Gastrocnemius medialis (tissue), 4 donors: Measurements from ENCODE around the gene DIO1. TPM values are rescaled to one million over a fixed set of nuclear protein-coding genes. Genes with fewer than 3 reads are reported as not detected.

Experiments
- ATAC-seq, 2 donors: fragments of 150-250 bp; one replicate each; pipeline ENCODE4 v1.9.1; 2016
- DNase-seq, 2 donors: peaks; one replicate each; pipeline ENCODE4 v3.0.0-alpha.2; 2019
- H3K27ac ChIP-seq, 4 donors: fragments of 200-600 bp; sonication (generic); 1 replicate in 1 of 4; 2 replicates in 3 of 4; pipeline ENCODE4 v1.5.1; 2016 to 2018; ENCODE audit warnings: mild to moderate bottlenecking in 2 of 4, moderate library complexity in 1 of 4
- H3K27me3 ChIP-seq, 3 donors: fragments of 200-600 bp; sonication (generic) in 2 of 3; 1 replicate in 1 of 3; 2 replicates in 2 of 3; pipeline versions ENCODE4 v1.5.1 to v1.6.0; 2016 to 2019; ENCODE audit warnings: mild to moderate bottlenecking in 1 of 3, moderate library complexity in 1 of 3
- H3K36me3 ChIP-seq, 2 donors: fragments of 200-600 bp; sonication (generic) in 1 of 2; one replicate each; pipeline ENCODE4 v1.5.1; 2017 to 2018
- H3K4me1 ChIP-seq, 2 donors: fragments of 200-600 bp; sonication (generic) in 1 of 2; one replicate each; pipeline ENCODE4 v1.5.1; 2016 to 2017; ENCODE audit warnings: mild to moderate bottlenecking in 2 of 2
- H3K4me3 ChIP-seq, 4 donors: fragments of 200-600 bp; sonication (generic) in 3 of 4; 1 replicate in 1 of 4; 2 replicates in 3 of 4; pipeline ENCODE4 v1.5.1; 2016 to 2019; ENCODE audit warnings: mild to moderate bottlenecking in 2 of 4
- H3K9me3 ChIP-seq, 3 donors: fragments of 200-600 bp; sonication (generic) in 2 of 3; 1 replicate in 1 of 3; 2 replicates in 2 of 3; pipeline ENCODE4 v1.5.1; 2016 to 2019
- POLR2A ChIP-seq, 2 donors: fragments of 450-650 bp; IDR thresholded peaks; one replicate each; pipeline ENCODE4 v1.6.1; 2017; ENCODE audit warnings: antibody characterized with exemption in 2 of 2, mild to moderate bottlenecking in 2 of 2, moderate library complexity in 2 of 2
- in situ Hi-C, 4 donors: fragments of 200-750 bp; cut with MboI; loops; one replicate each; pipeline versions ENCODE4 v1.15.0 to v1.8.0; 2017; ENCODE audit warnings: low sequenced_read_pairs in 4 of 4
- intact Hi-C: fragments of 100-400 bp; cut with DNase I; formaldehyde crosslinking; loops from one replicate; pipeline ENCODE4 v1.15.1; 2023; ENCODE audit warnings: low total_unique reads
- total RNA-seq, 4 donors: library from RNA; depleted of rRNA; stranded (reverse); fragments of >200 nt; gene quantifications; one replicate each; pipeline versions ENCODE4 v1.1.0 to v1.2.3, GENCODE V29; 2016
- TF ChIP-seq, protein P1 (sequence below), 5 experiments: fragments of 450-650 bp in 3 of 5; fragments of 200-600 bp in 2 of 5; sonication (generic) in 2 of 5; IDR thresholded peaks in 4 of 5; conservative IDR thresholded peaks in 1 of 5; 1 replicate in 4 of 5; 2 replicates in 1 of 5; pipeline ENCODE4 v1.5.1; 2016 to 2019; ENCODE audit warnings: antibody characterized with exemption in 5 of 5, mild to moderate bottlenecking in 3 of 5, moderate library complexity in 3 of 5

DIO1 gene
- total RNA-seq, 4 donors from 2014 or later: not detected

- intact Hi-C loops (no loop called here), in situ Hi-C loops (no loop called here)
- no peaks in the 10 kb centered on the region for H3K4me1 ChIP-seq
- H3K27me3 ChIP-seq: no peaks in the 10 kb centered on the region
- ATAC-seq (no peak), DNase-seq (no peak)
- H3K4me3 ChIP-seq: no peak overlapping the region
- no peaks in the 10 kb centered on the region for H3K9me3 ChIP-seq
- no peaks in the 10 kb centered on the region for H3K36me3 ChIP-seq
- H3K27ac ChIP-seq: no peak overlapping the region
- TF ChIP-seq POLR2A (IDR thresholded peaks at IDR 0.05): no peak
- TF ChIP-seq, protein P1, sequence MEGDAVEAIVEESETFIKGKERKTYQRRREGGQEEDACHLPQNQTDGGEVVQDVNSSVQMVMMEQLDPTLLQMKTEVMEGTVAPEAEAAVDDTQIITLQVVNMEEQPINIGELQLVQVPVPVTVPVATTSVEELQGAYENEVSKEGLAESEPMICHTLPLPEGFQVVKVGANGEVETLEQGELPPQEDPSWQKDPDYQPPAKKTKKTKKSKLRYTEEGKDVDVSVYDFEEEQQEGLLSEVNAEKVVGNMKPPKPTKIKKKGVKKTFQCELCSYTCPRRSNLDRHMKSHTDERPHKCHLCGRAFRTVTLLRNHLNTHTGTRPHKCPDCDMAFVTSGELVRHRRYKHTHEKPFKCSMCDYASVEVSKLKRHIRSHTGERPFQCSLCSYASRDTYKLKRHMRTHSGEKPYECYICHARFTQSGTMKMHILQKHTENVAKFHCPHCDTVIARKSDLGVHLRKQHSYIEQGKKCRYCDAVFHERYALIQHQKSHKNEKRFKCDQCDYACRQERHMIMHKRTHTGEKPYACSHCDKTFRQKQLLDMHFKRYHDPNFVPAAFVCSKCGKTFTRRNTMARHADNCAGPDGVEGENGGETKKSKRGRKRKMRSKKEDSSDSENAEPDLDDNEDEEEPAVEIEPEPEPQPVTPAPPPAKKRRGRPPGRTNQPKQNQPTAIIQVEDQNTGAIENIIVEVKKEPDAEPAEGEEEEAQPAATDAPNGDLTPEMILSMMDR (IDR thresholded peaks at IDR 0.05 in 4 of 5, conservative IDR thresholded peaks at IDR 0.05 in 1 of 5): no peak
Measured at GRCh38 chr1:53934170-53934765, 40.3 kb downstream of the DIO1 start.

- no peak overlapping the region for H3K27ac ChIP-seq
- in situ Hi-C loops (no loop called here), intact Hi-C loops (no loop called here)
- H3K9me3 ChIP-seq: no peaks in the 10 kb centered on the region
- no peaks in the 10 kb centered on the region for H3K27me3 ChIP-seq
- ATAC-seq (no peak), DNase-seq (no peak)
- H3K4me1 ChIP-seq: no peaks in the 10 kb centered on the region
- no peak overlapping the region for H3K4me3 ChIP-seq
- no peaks in the 10 kb centered on the region for H3K36me3 ChIP-seq
- TF ChIP-seq, protein P1 (IDR thresholded peaks at IDR 0.05 in 4 of 5, conservative IDR thresholded peaks at IDR 0.05 in 1 of 5): no peak
- no peak for TF ChIP-seq POLR2A (IDR thresholded peaks at IDR 0.05)
Measured at GRCh38 chr1:53936430-53936829, 42.4 kb downstream of the DIO1 start.

DNA sequence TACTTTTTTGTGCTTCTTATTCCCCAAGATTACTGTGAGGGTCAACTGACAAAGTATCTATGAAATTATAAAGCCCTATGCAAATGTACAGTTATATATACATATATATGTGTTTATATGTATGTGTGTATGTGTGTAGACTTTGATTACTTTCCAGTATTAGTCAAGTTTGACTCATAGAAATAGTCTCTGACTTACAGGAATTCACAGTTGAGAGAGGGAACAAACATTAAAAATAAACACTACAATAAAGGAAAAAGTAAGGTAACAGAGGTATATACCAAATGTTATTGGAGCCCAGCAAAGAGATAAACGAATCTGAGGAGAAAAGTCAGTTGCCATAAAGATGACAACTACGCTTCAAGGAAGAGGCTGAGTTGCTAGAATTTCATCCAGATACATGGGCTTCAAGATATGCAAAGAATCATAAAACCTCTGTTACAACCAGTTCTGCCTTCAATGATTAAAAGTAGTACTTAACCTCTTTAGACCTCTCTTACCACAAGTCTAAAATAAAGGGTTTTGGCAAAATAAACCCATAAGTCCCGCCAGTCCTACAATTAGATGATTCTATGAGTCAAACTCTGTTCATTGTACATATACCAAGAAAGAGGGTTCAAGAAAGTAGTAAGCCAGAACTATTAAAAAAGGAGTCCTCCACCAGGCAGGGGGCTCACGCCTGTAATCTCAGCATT is 44.3 kb downstream of the DIO1 start:
- Histone ChIP-seq H3K27me3 (no peaks in the 10 kb centered on the region), H3K27ac (no peak overlapping the region), H3K36me3 (no peaks in the 10 kb centered on the region), H3K9me3 (no peaks in the 10 kb centered on the region), H3K4me3 (no peak overlapping the region), H3K4me1 (no peaks in the 10 kb centered on the region)
- intact Hi-C loops (no loop called here), in situ Hi-C loops (no loop called here)
- no peak for ATAC-seq
- no peak for DNase-seq
- TF ChIP-seq POLR2A (IDR thresholded peaks at IDR 0.05): no peak
- TF ChIP-seq, protein P1 (IDR thresholded peaks at IDR 0.05 in 4 of 5, conservative IDR thresholded peaks at IDR 0.05 in 1 of 5): no peak

GRCh38 chr1:53942127-53942957 is 48.4 kb downstream of the DIO1 start:
- ATAC-seq: no peak
- Histone ChIP-seq H3K9me3 (no peaks in the 10 kb centered on the region), H3K4me1 (peaks cover 7 to 17% of the 10 kb centered on the region in 2 donors), H3K27me3 (no peaks in the 10 kb centered on the region), H3K36me3 (no peaks in the 10 kb centered on the region), H3K27ac (no peak overlapping the region), H3K4me3 (no peak overlapping the region)
- TF ChIP-seq POLR2A (IDR thresholded peaks at IDR 0.05): no peak
- TF ChIP-seq, protein P1 (IDR thresholded peaks at IDR 0.05 in 4 of 5, conservative IDR thresholded peaks at IDR 0.05 in 1 of 5): no peak
- intact Hi-C loops (loop anchor here (10.0 kb wide), 1 partner anchor 602 kb away; the partner anchor contains the start of gene ACOT11), in situ Hi-C loops (loop anchor here in 2 of 4 donors (10.0 kb wide), 1 partner anchor 58 kb away; the partner anchor contains the start of gene YIPF1 (in 2 of the 2))
- no peak for DNase-seq
